Thoracic aorta (tissue), 2 donors: ENCODE data around the gene TMEM150B. TPM values are rescaled to one million over a fixed set of nuclear protein-coding genes. Genes with fewer than 3 reads are reported as not detected.

Experiments used
- ATAC-seq: fragments of 150-250 bp; one replicate; pipeline ENCODE4 v1.8.0; 2017; ENCODE audit warnings: low read depth; ENCODE audit not compliant: insufficient number of reproducible peaks, low FRiP score
- DNase-seq: peaks from one replicate; pipeline ENCODE4 v3.0.0-alpha.2; 2020; ENCODE audit warnings: low spot score
- H3K27ac ChIP-seq, 2 donors: fragments of 200-600 bp; sonication (generic); 1 replicate in 1 of 2; 2 replicates in 1 of 2; pipeline ENCODE4 v1.5.1; 2016; ENCODE audit warnings: mild to moderate bottlenecking in 2 of 2, moderate library complexity in 2 of 2
- H3K27me3 ChIP-seq: fragments of 200-600 bp; sonication (generic); replicated peaks from 2 replicates; pipeline ENCODE4 v1.6.0; 2016; ENCODE audit warnings: mild to moderate bottlenecking; ENCODE audit not compliant: insufficient read depth
- H3K36me3 ChIP-seq: fragments of 200-600 bp; sonication (generic); one replicate; pipeline ENCODE4 v1.5.1; 2016
- H3K4me1 ChIP-seq, 2 donors: fragments of 200-600 bp; sonication (generic); 1 replicate in 1 of 2; 2 replicates in 1 of 2; pipeline versions ENCODE4 v1.5.1 to v1.6.0; 2016; ENCODE audit warnings: low read depth in 2 of 2, mild to moderate bottlenecking in 1 of 2; ENCODE audit not compliant: control insufficient read depth in 1 of 2
- H3K4me3 ChIP-seq: fragments of 200-600 bp; sonication (generic); 2 replicates; pipeline ENCODE4 v1.5.1; 2016; ENCODE audit warnings: mild to moderate bottlenecking
- H3K9me3 ChIP-seq: fragments of 200-600 bp; sonication (generic); 2 replicates; pipeline ENCODE4 v1.5.1; 2016
- total RNA-seq, 2 donors: library from RNA; depleted of rRNA; stranded (reverse); fragments of >200 nt; gene quantifications; one replicate each; pipeline versions ENCODE4 v1.1.0 to v1.2.3, GENCODE V29; 2016
- TF ChIP-seq, protein P1 (sequence below): fragments of 200-600 bp; sonication (generic); IDR thresholded peaks from one replicate; pipeline ENCODE4 v1.5.1; 2019; ENCODE audit warnings: antibody characterized with exemption

The TMEM150B gene
- total RNA-seq, 2 donors from 2014 or later, result 6.8 TPM; not detected in 1

DNA sequence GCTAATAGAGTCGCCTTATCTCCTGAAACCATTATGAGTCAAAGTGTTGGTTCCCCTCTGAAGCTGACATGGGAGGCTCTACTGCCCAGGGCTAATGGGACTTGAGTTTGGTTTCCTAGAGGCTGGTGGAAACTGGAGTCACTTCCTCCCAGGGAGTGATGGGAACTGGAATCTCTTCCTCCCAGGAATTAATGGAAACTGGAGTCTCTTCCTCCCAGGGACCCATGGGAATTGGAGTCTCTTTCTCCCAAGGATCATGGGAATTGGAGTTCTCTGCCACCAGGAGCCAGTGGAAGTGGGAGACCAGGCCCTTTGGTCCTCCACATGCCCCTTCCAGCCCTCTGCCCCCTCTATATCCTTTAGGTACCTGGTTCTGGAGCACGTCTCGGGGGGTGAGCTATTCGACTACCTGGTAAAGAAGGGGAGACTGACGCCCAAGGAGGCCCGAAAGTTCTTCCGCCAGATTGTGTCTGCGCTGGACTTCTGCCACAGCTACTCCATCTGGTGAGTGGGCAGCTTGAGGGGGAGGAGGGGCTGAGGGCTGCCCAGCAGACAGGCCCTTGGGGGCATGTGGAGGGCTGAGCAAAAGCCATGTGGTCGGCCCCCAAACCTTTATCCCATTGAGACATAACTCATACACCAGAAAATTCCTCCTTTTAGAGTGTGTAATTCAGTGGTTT, 35.9 kb downstream of the TMEM150B start:
- peaks cover 2% of the 10 kb centered on the region for H3K36me3 ChIP-seq
- no peak overlapping the region for H3K27ac ChIP-seq
- peaks cover 8 to 12% of the 10 kb centered on the region in 2 donors for H3K4me1 ChIP-seq
- no peak overlapping the region for H3K4me3 ChIP-seq
- TF ChIP-seq, protein P1, sequence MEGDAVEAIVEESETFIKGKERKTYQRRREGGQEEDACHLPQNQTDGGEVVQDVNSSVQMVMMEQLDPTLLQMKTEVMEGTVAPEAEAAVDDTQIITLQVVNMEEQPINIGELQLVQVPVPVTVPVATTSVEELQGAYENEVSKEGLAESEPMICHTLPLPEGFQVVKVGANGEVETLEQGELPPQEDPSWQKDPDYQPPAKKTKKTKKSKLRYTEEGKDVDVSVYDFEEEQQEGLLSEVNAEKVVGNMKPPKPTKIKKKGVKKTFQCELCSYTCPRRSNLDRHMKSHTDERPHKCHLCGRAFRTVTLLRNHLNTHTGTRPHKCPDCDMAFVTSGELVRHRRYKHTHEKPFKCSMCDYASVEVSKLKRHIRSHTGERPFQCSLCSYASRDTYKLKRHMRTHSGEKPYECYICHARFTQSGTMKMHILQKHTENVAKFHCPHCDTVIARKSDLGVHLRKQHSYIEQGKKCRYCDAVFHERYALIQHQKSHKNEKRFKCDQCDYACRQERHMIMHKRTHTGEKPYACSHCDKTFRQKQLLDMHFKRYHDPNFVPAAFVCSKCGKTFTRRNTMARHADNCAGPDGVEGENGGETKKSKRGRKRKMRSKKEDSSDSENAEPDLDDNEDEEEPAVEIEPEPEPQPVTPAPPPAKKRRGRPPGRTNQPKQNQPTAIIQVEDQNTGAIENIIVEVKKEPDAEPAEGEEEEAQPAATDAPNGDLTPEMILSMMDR, result no peak
- no peak for DNase-seq
- no peaks in the 10 kb centered on the region for H3K27me3 ChIP-seq
- no peak for ATAC-seq
- no peaks in the 10 kb centered on the region for H3K9me3 ChIP-seq

DNA sequence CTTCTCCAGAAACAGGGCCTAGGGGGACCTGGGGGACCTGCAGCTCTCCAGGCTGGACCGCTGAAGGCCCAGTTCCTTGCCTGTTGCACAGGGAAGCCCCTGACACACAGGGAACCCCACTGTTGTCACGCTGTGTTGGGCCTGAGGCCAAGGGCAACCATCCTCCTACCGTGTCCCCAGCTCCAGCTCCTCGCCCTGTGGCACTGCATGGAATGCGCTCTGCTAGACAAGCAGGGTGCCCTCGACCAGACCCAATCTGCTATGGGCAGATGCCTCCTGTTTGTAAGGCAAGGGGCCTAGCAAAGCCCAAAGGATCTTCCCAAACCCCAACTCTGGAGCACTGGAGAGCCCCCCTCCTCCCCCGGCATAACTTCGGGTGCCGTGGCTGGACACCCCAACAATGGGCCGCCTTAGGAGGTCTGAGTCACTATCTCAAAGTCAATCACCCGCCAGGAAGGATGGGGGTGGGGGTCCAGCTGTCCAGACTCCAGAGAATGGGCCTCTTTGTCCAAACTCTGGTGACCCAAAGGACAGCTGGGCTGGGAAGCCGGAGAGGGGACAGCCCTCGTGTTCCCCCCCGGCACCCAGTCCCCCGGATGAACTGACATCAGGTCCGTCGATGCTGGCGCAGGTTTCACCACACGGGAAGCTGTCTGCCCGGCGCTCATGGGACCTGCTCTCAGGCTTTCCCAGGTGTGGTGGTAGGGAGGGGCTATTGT, 37.6 kb downstream of the TMEM150B start:
- DNase-seq (no peak), ATAC-seq (no peak)
- Histone ChIP-seq H3K4me1 (peaks cover 8 to 12% of the 10 kb centered on the region in 2 donors), H3K9me3 (no peaks in the 10 kb centered on the region), H3K4me3 (no peak overlapping the region), H3K27ac (no peak overlapping the region), H3K36me3 (no peaks in the 10 kb centered on the region), H3K27me3 (no peaks in the 10 kb centered on the region)
- TF ChIP-seq, protein P1, result no peak

DNA sequence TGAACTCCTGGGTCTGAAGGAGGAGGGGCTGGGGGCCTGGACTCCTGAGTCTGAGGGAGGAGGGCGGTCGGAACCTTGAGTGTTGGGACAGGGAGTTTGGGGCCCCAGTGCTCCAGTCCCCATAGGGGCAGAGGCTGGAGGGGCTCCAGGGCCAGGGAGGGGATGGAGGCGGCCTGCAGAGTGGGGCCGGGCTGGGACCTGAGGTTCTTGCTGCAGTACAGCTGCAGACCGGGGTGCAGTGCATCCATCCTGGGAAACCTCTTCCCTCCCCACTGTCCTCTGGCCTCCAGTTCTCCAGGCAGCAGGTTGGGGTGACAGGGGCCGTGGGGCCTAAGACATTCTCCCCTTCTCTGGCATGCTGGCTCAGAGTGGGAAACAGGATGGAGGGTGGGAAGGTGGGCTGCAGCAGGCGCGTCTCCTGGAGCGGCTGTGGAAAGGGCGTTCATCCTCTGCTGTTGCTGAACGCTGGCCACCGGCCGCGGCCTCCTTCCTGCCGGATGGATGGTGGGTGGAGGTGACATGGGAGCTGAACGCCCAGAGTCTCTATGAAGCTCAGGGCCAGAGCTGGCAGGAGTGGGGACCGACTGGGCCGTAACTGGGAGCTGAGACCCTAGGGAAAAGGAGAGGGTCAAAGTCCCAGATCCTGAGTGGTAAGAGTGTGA, 39.8 kb downstream of the TMEM150B start:
- Histone ChIP-seq H3K9me3 (no peaks in the 10 kb centered on the region), H3K36me3 (no peaks in the 10 kb centered on the region), H3K27ac (peak overlapping the region; percentile 72 to 76), H3K4me3 (peak overlapping the region; percentile 80), H3K27me3 (no peaks in the 10 kb centered on the region), H3K4me1 (peaks cover 12 to 18% of the 10 kb centered on the region in 2 donors)
- TF ChIP-seq, protein P1, result no peak
- ATAC-seq (no peak), DNase-seq (no peak)

DNA sequence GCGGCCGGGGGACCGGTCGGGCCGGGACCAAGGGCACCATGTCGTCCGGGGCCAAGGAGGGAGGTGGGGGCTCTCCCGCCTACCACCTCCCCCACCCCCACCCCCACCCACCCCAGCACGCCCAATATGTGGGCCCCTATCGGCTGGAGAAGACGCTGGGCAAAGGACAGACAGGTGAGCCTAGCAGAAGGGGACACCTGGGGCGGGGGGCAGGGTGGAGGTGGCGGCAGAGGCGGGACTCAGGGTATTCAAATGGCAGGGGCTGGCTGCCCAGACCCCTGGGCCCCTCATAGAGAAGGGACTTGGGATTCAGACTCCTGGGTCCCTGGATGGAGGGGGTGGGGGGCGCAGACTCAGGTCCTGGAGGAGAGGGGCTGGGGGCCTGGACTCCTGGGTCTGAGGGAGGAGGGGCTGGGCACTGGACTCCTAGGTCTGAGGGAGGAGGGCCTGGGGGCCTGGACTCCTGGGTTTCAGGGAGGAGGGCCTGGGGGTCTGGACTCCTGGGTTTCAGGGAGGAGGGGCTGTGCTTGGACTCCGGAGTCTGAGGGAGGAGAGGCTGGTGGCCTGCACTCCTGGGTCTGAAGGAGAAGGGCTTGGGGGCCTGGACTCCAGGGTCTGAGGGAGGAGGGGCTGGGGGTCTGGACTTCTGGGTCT, 40.6 kb downstream of the TMEM150B start:
- no peak for ATAC-seq
- TF ChIP-seq, protein P1, result no peak
- DNase-seq, result no peak

More for the DNA sequence above, 40.6 kb downstream of the TMEM150B start:
- H3K9me3 ChIP-seq, result no peaks in the 10 kb centered on the region
- H3K4me3 ChIP-seq, result peak overlapping the region; percentile 80
- peaks cover 12 to 20% of the 10 kb centered on the region in 2 donors for H3K4me1 ChIP-seq
- H3K27ac ChIP-seq, result peak overlapping the region; percentile 72 to 76
- H3K36me3 ChIP-seq, result no peaks in the 10 kb centered on the region
- H3K27me3 ChIP-seq, result no peaks in the 10 kb centered on the region
